GM19468 (cell line): ENCODE results near the gene YWHAE.
"Not testable (repeated sequence)": the region's sequence is repeated elsewhere in the genome, so short reads cannot be mapped to it uniquely, and the experiment has no call there.

Experiments
- ATAC-seq: cut with Tn5 transposase; IDR thresholded peaks from one replicate; pipeline ENCODE4 v1.9.1; 2021; ENCODE audit warnings: mild to moderate bottlenecking, moderate library complexity, moderate number of reproducible peaks; ENCODE audit not compliant: unreplicated experiment; ENCODE audit errors: extremely low read depth

YWHAE gene

GRCh38 chr17:1413281-1413791 is 13.3 kb upstream of the YWHAE start:
- ATAC-seq, result no peak

- ATAC-seq, result no peak
Observed at GRCh38 chr17:1412185-1413110, 12.4 kb upstream of the YWHAE start.

- ATAC-seq, result no peak
Observed at GRCh38 chr17:1402262-1402586, 2.2 kb upstream of the YWHAE start.

GRCh38 chr17:1398931-1399678 is 917 bp downstream of the YWHAE start:
- no peak for ATAC-seq

- no peak for ATAC-seq
Observed at GRCh38 chr17:1398028-1398427, 2.0 kb downstream of the YWHAE start.

- not testable (repeated sequence) for ATAC-seq
Observed at GRCh38 chr17:1395876-1396665, 4.0 kb downstream of the YWHAE start.

GRCh38 chr17:1391577-1391976 is 8.4 kb downstream of the YWHAE start:
- no peak for ATAC-seq

- no peak for ATAC-seq
Observed at GRCh38 chr17:1390432-1391367, 9.3 kb downstream of the YWHAE start.

- ATAC-seq, result not testable (repeated sequence)
Observed at GRCh38 chr17:1387490-1388227, 12.4 kb downstream of the YWHAE start.

GRCh38 chr17:1386675-1387190 is 13.3 kb downstream of the YWHAE start:
- ATAC-seq, result not testable (repeated sequence)

- ATAC-seq, result no peak
Observed at GRCh38 chr17:1386265-1386664, 13.8 kb downstream of the YWHAE start.

GRCh38 chr17:1385861-1386260 is 14.2 kb downstream of the YWHAE start:
- no peak for ATAC-seq

- no peak for ATAC-seq
Observed at GRCh38 chr17:1384905-1385435, 15.1 kb downstream of the YWHAE start.

GRCh38 chr17:1379930-1380313 is 20.1 kb downstream of the YWHAE start:
- no peak for ATAC-seq

- ATAC-seq, result no peak
Observed at GRCh38 chr17:1379208-1379929, 20.7 kb downstream of the YWHAE start.

GRCh38 chr17:1378476-1378860 is 21.6 kb downstream of the YWHAE start:
- not testable (repeated sequence) for ATAC-seq

GRCh38 chr17:1377334-1377733 is 22.7 kb downstream of the YWHAE start:
- ATAC-seq, result no peak

GRCh38 chr17:1376061-1376460 is 24.0 kb downstream of the YWHAE start:
- ATAC-seq, result no peak
